Heart right ventricle (tissue), 16 donors: ENCODE results near the gene GYG1. TPM values are rescaled to one million over a fixed set of nuclear protein-coding genes. Genes with fewer than 3 reads are reported as not detected.
A peak's percentile ranks its signal among the peaks of the same experiment; 100 is the strongest.

Experiments used
- ATAC-seq, 8 donors: fragments of 200-7000 bp; cut with Tn5 transposase; one replicate each; pipeline ENCODE4 v1.9.1; 2020; ENCODE audit warnings: mild to moderate bottlenecking in 8 of 8, moderate library complexity in 8 of 8, moderate number of reproducible peaks in 1 of 8
- DNase-seq, 2 donors: peaks; one replicate each; pipeline ENCODE4 v3.0.0-alpha.2; 2020
- H3K27ac ChIP-seq, 10 donors: fragments of 200-600 bp; sonication (generic) in 2 of 10; one replicate each; pipeline versions ENCODE4 v1.5.0 to v1.8.0; 2020 to 2022; ENCODE audit warnings: mild to moderate bottlenecking in 3 of 10
- H3K27me3 ChIP-seq, 7 donors: fragments of 200-600 bp; one replicate each; pipeline ENCODE4 v1.8.0; 2021 to 2022; ENCODE audit warnings: mild to moderate bottlenecking in 2 of 7
- H3K36me3 ChIP-seq, 9 donors: fragments of 200-600 bp; sonication (generic) in 1 of 9; one replicate each; pipeline versions ENCODE4 v1.5.0 to v1.8.0; 2020 to 2022; ENCODE audit warnings: mild to moderate bottlenecking in 2 of 9
- H3K4me1 ChIP-seq, 9 donors: fragments of 200-600 bp; sonication (generic) in 1 of 9; one replicate each; pipeline versions ENCODE4 v1.5.0 to v1.8.0; 2020 to 2022; ENCODE audit warnings: mild to moderate bottlenecking in 4 of 9
- H3K4me3 ChIP-seq, 10 donors: fragments of 200-600 bp; sonication (generic) in 2 of 10; one replicate each; pipeline versions ENCODE4 v1.5.0 to v1.8.0; 2020 to 2022; ENCODE audit warnings: mild to moderate bottlenecking in 7 of 10, moderate library complexity in 2 of 10
- H3K9me3 ChIP-seq, 11 donors: fragments of 200-600 bp in 10 of 11; sonication (generic) in 2 of 11; one replicate each; pipeline versions ENCODE4 v1.5.0 to v1.8.0; 2013 to 2022; ENCODE audit warnings: mild to moderate bottlenecking in 2 of 11, control low read depth in 1 of 11, moderate library complexity in 1 of 11
- WGBS, 2 donors: extraction: QIAGEN DNeasy Blood & Tissue Kit; methylation state at CpG; one replicate each; pipeline ENCODE4 v1.1.7; 2013; ENCODE audit warnings: inconsistent platforms in 1 of 2; 5-methylcytosine and 5-hydroxymethylcytosine counted together
- intact Hi-C, 10 donors: fragments of 100-400 bp; cut with DNase I; formaldehyde crosslinking; loops; one replicate each; pipeline versions ENCODE4 v1.11.1 to v1.14.2; 2022
- polyA plus RNA-seq, 2 donors: library from polyadenylated mRNA; stranded (reverse); fragments of 200-250 nt; gene quantifications; one replicate each; pipeline ENCODE4 v1.2.3, GENCODE V29; 2013
- total RNA-seq, 10 donors: library from RNA; stranded (reverse); fragmentation: NEBNext Ultra II Directional in 3 of 10; extraction: Animal tissue kit (Norgen Biotek cat#: 25700) in 3 of 10; gene quantifications; one replicate each; pipeline versions ENCODE4 v1.2.1 to v1.2.4, GENCODE V29; 2021 to 2023
- TF ChIP-seq, protein P1 (sequence below), 9 donors: fragments of 200-600 bp; sonication (generic) in 2 of 9; IDR thresholded peaks; one replicate each; pipeline versions ENCODE4 v1.5.0 to v1.8.0; 2021 to 2022; ENCODE audit warnings: antibody characterized with exemption in 9 of 9, mild to moderate bottlenecking in 5 of 9, moderate library complexity in 1 of 9
- donor health status: Arrhythmogenic right ventricular cardiomyopathy.
- donor health status: ischemic (EF 13 %, LVEDD 7.1; RV severe dilation, severe dysfunction).
- donor health status: healthy with polysubstance abuse.
- donor health status: DM: no; HTN: yes; CAD: no.
- donor health status: DM: no; HTN: no; CAD: no.
- donor health status: ischemic (EF 25% LVEDD 6.9; RV normal size, moderate dysfunction).
- donor health status: ischemic (EF 25% LVEDD 5.7; RV mildly dilated, moderate dysfunction).
- donor health status: healthy.
- donor health status: DM: yes; HTN: yes; CAD: no.
- donor health status: Ischemic cardiomyopathy.
- donor health status: ischemic (EF 35%, LVEDD 5.7; RV mildly dilated, moderate dysfunction).
- donor health status: nonischemic (EF 11% LVEDD 7.7; RV severe dilation, severe dysfunction).
- donor health status: DM: yes; HTN: yes; CAD: no.
- donor health status: PGD.
- donor health status: ischemic (EF 29% LVEDD 5.4; RV normal size, mild dysfunction).
- donor health status: nonischemic (EF 23%, LVEDD 6.1; RV moderate dilation, normal function).

GYG1 gene
- total and polyA plus RNA-seq, 12 donors = 56.5 to 210 (median 154) TPM

DNA sequence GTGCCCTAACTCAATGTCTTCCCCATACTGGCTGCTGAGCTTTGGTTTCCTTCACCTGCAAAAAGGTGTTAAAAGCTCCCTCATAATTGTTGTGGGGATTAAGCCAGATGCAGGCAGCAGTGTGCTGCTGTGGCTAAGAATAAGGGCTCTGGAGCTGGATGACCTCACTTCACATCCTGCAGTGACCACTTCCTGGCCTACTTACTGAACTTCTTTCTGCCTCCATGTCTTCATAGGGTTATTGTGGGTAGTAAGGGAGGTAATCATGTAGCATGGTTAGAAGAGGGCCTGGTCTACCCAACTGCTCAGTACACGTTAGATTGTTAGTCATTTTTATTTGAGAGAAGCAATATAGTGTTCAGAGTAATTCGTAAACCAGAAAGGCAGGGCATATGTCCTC is 18.4 kb downstream of the GYG1 start:
- Histone ChIP-seq H3K27me3 (no peaks in the 10 kb centered on the region), H3K4me3 (no peak overlapping the region), H3K36me3 (peaks cover 0 to 99% (median 47%) of the 10 kb centered on the region in 9 donors), H3K9me3 (no peaks in the 10 kb centered on the region), H3K27ac (peak overlapping the region in 3 of 10 donors; percentile 25 to 68 (median 59)), H3K4me1 (peaks cover 0 to 40% (median 31%) of the 10 kb centered on the region in 9 donors)
- ATAC-seq (peak in 3 of 8 donors; percentile 28 to 33 (median 31)), DNase-seq (no peak)
- 97% methylated on average over 2 of the region's 2 CpGs for WGBS, 2 donors
- intact Hi-C loops = loop anchor here in 1 of 10 donors (10.0 kb wide), 1 partner anchor 55 kb away; no protein-coding TSS in a partner anchor
- TF ChIP-seq, protein P1, sequence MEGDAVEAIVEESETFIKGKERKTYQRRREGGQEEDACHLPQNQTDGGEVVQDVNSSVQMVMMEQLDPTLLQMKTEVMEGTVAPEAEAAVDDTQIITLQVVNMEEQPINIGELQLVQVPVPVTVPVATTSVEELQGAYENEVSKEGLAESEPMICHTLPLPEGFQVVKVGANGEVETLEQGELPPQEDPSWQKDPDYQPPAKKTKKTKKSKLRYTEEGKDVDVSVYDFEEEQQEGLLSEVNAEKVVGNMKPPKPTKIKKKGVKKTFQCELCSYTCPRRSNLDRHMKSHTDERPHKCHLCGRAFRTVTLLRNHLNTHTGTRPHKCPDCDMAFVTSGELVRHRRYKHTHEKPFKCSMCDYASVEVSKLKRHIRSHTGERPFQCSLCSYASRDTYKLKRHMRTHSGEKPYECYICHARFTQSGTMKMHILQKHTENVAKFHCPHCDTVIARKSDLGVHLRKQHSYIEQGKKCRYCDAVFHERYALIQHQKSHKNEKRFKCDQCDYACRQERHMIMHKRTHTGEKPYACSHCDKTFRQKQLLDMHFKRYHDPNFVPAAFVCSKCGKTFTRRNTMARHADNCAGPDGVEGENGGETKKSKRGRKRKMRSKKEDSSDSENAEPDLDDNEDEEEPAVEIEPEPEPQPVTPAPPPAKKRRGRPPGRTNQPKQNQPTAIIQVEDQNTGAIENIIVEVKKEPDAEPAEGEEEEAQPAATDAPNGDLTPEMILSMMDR (IDR thresholded peaks at IDR 0.05) = no peak

DNA sequence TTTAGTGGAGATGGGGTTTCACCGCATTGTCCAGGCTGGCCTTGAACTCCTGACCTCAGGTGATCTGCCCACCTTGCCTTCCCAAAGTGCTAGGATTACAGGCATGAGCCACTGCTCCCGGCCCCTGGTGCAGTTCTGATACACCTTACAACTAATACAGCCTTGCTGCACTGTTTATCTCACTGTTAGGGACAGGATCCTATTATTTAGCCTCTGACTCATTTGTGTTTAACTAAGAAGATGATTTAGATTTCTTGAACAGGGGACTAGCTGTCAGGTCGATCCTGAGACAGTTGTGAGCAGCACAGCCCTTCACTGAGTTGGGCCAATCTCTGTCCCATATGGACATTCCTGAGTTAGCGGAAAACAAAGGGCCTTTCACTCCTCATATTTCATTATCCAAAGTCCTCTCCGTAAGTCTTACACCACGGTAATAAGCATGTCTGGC is 19.2 kb downstream of the GYG1 start:
- Histone ChIP-seq H3K9me3 (no peaks in the 10 kb centered on the region), H3K4me3 (no peak overlapping the region), H3K27me3 (no peaks in the 10 kb centered on the region), H3K27ac (peak overlapping the region in 6 of 10 donors; percentile 8 to 68 (median 30)), H3K4me1 (peaks cover 0 to 42% (median 29%) of the 10 kb centered on the region in 9 donors), H3K36me3 (peaks cover 0 to 99% (median 47%) of the 10 kb centered on the region in 9 donors)
- ATAC-seq (peak in 4 of 8 donors; percentile 17 to 33 (median 23)), DNase-seq (no peak)
- TF ChIP-seq, protein P1 (IDR thresholded peaks at IDR 0.05) = no peak
- intact Hi-C loops = loop anchor here in 1 of 10 donors (10.0 kb wide), 1 partner anchor 56 kb away; no protein-coding TSS in a partner anchor
- WGBS, 2 donors = 63% methylated on average over 6 of the region's 6 CpGs

DNA sequence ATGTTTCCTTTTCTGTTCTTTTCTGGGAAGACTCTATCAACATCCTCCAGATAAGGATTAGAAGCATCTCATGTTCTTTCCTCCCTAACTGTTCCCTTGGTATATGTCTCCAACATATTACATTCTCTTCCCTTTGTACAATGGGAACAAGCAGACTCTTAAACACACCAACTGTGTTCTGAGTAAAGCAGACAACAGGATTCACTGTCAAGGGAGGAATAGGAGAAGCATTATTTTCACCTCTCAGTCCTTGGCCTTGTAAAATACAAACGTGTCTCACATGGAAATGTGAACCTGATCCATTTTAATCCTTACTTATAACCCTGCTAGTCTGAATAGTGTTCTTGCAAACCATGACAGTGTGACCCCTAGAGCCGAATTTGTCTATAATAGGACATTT is 19.6 kb downstream of the GYG1 start:
- no peaks in the 10 kb centered on the region for H3K27me3 ChIP-seq
- no peak overlapping the region for H3K4me3 ChIP-seq
- 47 to 49% methylated on average over 2 of the region's 2 CpGs for WGBS, 2 donors
- peaks cover 0 to 43% (median 29%) of the 10 kb centered on the region in 9 donors for H3K4me1 ChIP-seq
- no peak for DNase-seq
- peak overlapping the region in 7 of 10 donors; percentile 8 to 68 (median 25) for H3K27ac ChIP-seq
- H3K9me3 ChIP-seq = no peaks in the 10 kb centered on the region
- peaks cover 0 to 97% (median 43%) of the 10 kb centered on the region in 9 donors for H3K36me3 ChIP-seq
- TF ChIP-seq, protein P1 (IDR thresholded peaks at IDR 0.05) = no peak
- peak in 4 of 8 donors; percentile 13 to 44 (median 20) for ATAC-seq
- intact Hi-C loops = loop anchor here in 1 of 10 donors (10.0 kb wide), 1 partner anchor 56 kb away; no protein-coding TSS in a partner anchor

DNA sequence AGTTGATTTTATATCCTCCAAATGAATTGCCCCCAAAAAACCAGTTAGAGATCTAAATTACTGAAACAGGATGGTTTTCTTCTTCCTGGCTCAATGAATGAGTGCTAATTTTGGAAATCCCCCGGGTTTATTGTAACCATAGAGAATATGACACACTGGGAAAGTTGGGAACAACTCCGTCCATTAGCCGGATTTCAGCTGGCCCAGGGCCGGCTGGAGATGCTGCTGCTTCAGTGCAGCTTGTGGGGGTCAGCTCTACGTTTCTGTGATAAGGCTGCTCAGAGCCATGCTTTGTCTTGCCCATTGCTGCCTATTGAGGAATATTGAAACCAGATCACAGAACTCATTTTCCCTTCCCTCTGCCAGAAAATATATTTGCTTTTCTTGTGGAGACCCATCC is 20.3 kb downstream of the GYG1 start:
- DNase-seq (peak in 1 of 2 donors; percentile 38), ATAC-seq (peak in 7 of 8 donors; percentile 38 to 80 (median 66))
- peak overlapping the region in 4 of 10 donors; percentile 25 to 68 (median 47) for H3K27ac ChIP-seq
- whole genome bisulfite sequencing, 2 donors = 33% methylated on average over 5 of the region's 5 CpGs
- H3K36me3 ChIP-seq = peaks cover 0 to 91% (median 37%) of the 10 kb centered on the region in 9 donors
- intact Hi-C loops = loop anchor here in 1 of 10 donors (10.0 kb wide), 1 partner anchor 57 kb away; no protein-coding TSS in a partner anchor
- no peak overlapping the region for H3K4me3 ChIP-seq
- no peaks in the 10 kb centered on the region for H3K27me3 ChIP-seq
- peaks cover 0 to 50% (median 33%) of the 10 kb centered on the region in 9 donors for H3K4me1 ChIP-seq
- TF ChIP-seq, protein P1 (IDR thresholded peaks at IDR 0.05) = no peak
- H3K9me3 ChIP-seq = no peaks in the 10 kb centered on the region
